ENCODE measurements around the gene CYP3A4. TPM values are rescaled to one million over a fixed set of nuclear protein-coding genes. Genes with fewer than 3 reads are reported as not detected.
A peak's percentile ranks its signal among the peaks of the same experiment; 100 is the strongest.
"Not testable (repeated sequence)": the region's sequence is repeated elsewhere in the genome, so short reads cannot be mapped to it uniquely, and the experiment has no call there.

Gene CYP3A4
- total and polyA plus RNA-seq, 2 of the 13 experiments (the other 11 are each of a cell fraction or from before 2014, with no cell fraction given) = 0.11 to 0.24 TPM

- TF ChIP-seq TRAFD1 (CRISPR knock-in tag; IDR thresholded peaks at IDR 0.05; ENCODE audit: borderline replicate concordance) (no peak), ZFP90 (CRISPR knock-in tag; IDR thresholded peaks at IDR 0.05; ENCODE audit: borderline replicate concordance) (no peak)
These were observed 4.0 kb downstream of the CYP3A4 start (continued) for GRCh38 chr7:99779949-99780348.

GRCh38 chr7:99778880-99779279 is 5.1 kb downstream of the CYP3A4 start:
- no peak overlapping the region for H3K27ac ChIP-seq (ENCODE audit: extremely low read length, insufficient read depth, low read length)
- in situ Hi-C loops (cut with HindIII; ENCODE audit: extremely low pct_ligation_motif_present, low pct_unique_long_range_greater_than_20kb) = no loop called here
- ATAC-seq = no peak

GRCh38 chr7:99773395-99773794 is 10.6 kb downstream of the CYP3A4 start:
- ATAC-seq; intact Hi-C loops (cut with micrococcal nuclease; ENCODE audit: unreplicated experiment); DNase-seq (ENCODE audit: low spot score); BruUV-seq (replicated peaks); H2AFZ ChIP-seq (ENCODE audit: low read length); H3K36me3 ChIP-seq (replicated peaks in 1 of 2; ENCODE audit: control insufficient read depth in 1 of 2, insufficient read depth in 2 of 2, low read length in 2 of 2); H4K20me1 ChIP-seq (ENCODE audit: insufficient read depth, low read length); in situ Hi-C loops (cut with HindIII; ENCODE audit: extremely low pct_ligation_motif_present, low pct_unique_long_range_greater_than_20kb); H3K4me2 ChIP-seq (ENCODE audit: low read depth, low read length); H3K4me3 ChIP-seq (replicated peaks in 1 of 3; ENCODE audit: insufficient read depth in 1 of 3, low read depth in 2 of 3, low read length in 3 of 3); FAIRE-seq; H3K79me2 ChIP-seq (ENCODE audit: insufficient read depth, low read length); H3K27ac ChIP-seq (ENCODE audit: extremely low read length, insufficient read depth, low read length); CTCF ChIA-PET (ENCODE audit: low intra/inter-chr PET ratio, low total read pairs); H3K27me3 ChIP-seq (ENCODE audit: control insufficient read depth in 1 of 2, insufficient read depth in 2 of 2, low read length in 2 of 2); H3K9ac ChIP-seq (ENCODE audit: insufficient read depth, low read depth, low read length): not testable (repeated sequence)
- TF ChIP-seq ELF3 (CRISPR knock-in tag; IDR thresholded peaks at IDR 0.05) = peak; percentile 79
- 96% methylated on average over 1 of the region's 1 CpG for WGBS (ENCODE audit: low lambda C conversion rate)
- Histone ChIP-seq H3K4me1 (ENCODE audit: insufficient read depth, low read length) (peaks cover 31% of the 10 kb centered on the region), H3K9me3 (ENCODE audit: low read length) (peaks cover 10% of the 10 kb centered on the region; the same call in 1 of the 2 replicates)
- POLR2A ChIA-PET = interaction anchor here (1.2 kb wide), 2 partner anchors 13 to 80 kb away, joined by 3 to 5 read pairs; no protein-coding TSS in a partner anchor

More at GRCh38 chr7:99778880-99779279, 5.1 kb downstream of the CYP3A4 start:
- Histone ChIP-seq H3K9ac (ENCODE audit: insufficient read depth, low read depth, low read length) (no peak overlapping the region), H3K9me3 (ENCODE audit: low read length) (no peaks in the 10 kb centered on the region), H3K4me1 (ENCODE audit: insufficient read depth, low read length) (peaks cover 22% of the 10 kb centered on the region), H3K79me2 (ENCODE audit: insufficient read depth, low read length) (no peaks in the 10 kb centered on the region), H3K27me3 (ENCODE audit: control insufficient read depth in 1 of 2, insufficient read depth in 2 of 2, low read length in 2 of 2) (no peaks in the 10 kb centered on the region), H3K4me2 (ENCODE audit: low read depth, low read length) (no peak overlapping the region), H4K20me1 (ENCODE audit: insufficient read depth, low read length) (no peaks in the 10 kb centered on the region), H3K36me3 (replicated peaks in 1 of 2; ENCODE audit: control insufficient read depth in 1 of 2, insufficient read depth in 2 of 2, low read length in 2 of 2) (no peaks in the 10 kb centered on the region), H2AFZ (ENCODE audit: low read length) (no peak overlapping the region), H3K4me3 (replicated peaks in 1 of 3; ENCODE audit: insufficient read depth in 1 of 3, low read depth in 2 of 3, low read length in 3 of 3) (no peak overlapping the region)
- 80% methylated on average over 5 of the region's 5 CpGs for WGBS (ENCODE audit: low lambda C conversion rate)
- CTCF ChIA-PET (ENCODE audit: low intra/inter-chr PET ratio, low total read pairs) = no interaction called here
- BruUV-seq (replicated peaks) = no TSS peak
- DNase-seq (ENCODE audit: low spot score) (no peak), FAIRE-seq (no peak)
- POLR2A ChIA-PET = no interaction called here
- intact Hi-C loops (cut with micrococcal nuclease; ENCODE audit: unreplicated experiment) = no loop called here
- TF ChIP-seq TGIF2 (CRISPR knock-in tag; IDR thresholded peaks at IDR 0.05) (no peak), ELF1 (CRISPR knock-in tag; IDR thresholded peaks at IDR 0.05) (no peak)

Measured in HepG2 (cell line).